Measurements from ENCODE around the gene USP36.

DNA sequence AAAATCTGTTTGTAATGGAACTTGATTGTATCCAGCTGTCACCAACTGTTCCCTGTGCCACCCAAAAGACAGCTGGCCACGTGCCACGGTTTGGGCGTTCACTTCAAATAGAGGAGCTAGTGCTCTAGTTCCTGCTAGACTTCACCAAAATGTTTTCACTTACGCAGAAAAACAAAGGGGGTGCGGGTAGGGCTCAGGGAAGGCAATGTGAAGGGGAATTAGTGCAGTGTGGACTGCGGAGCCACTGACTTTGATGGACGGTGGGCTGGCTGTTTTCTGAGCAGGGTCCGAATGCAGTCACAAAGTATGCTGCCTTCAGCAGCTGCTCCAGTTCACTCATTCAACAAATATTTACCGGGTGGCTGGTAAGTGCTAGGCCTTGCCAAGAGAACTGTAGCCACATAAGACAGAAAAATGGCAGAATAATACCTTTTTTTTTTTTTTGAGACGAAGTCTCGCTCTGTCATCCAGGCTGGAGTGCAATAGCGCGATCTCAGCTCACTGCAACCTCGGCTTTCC, 50.9 kb downstream of the USP36 start:
- TF ChIP-seq YY1 (IDR thresholded peaks at IDR 0.05; ENCODE audit: insufficient read depth, insufficient read length) (no peak), ZNF274 (IDR thresholded peaks at IDR 0.05; ENCODE audit: low read depth, low read length) (no peak)
